HG03045 (cell line): Measurements from ENCODE around the gene GALNT2.

Source experiments
- ATAC-seq: cut with Tn5 transposase; IDR thresholded peaks from one replicate; pipeline ENCODE4 v1.9.1; 2021; ENCODE audit warnings: mild to moderate bottlenecking, moderate library complexity; ENCODE audit not compliant: unreplicated experiment

Gene GALNT2

DNA sequence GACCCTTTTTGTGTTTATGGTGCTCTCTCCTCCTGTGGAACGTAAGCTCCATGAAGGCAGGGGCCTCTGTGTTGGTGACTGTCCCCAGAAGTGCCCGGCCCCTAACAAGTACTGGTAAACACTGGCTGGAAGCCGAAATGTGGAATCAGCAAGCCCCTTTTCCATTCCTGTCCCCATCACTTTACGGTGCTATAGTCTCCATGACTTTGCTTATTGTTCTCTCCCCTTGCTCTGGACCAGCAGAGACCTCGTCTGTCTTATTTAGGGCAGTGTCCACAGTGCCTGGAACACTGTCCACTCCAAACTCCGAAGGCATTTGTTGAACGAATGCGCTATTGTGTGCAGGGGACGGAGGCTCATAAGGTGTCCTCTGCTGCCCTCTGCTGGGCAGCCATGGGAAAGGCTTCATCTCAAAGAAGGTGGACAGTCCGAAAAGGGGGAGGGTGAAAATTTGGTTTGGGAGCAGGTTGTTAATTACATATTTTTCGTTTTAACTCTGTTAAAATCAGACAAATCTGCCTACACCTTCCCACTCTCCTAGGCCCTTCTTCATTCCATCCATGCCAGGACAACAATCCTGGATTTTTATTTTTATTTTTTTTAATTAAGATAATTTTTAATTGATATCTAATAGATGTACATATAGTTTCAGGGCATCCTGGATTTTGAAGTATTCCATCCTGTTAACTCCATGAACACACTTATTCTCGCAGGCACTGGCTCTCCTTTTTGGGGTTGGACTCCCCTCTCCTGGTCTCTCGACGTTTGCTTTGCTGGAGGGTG is 243.5 kb downstream of the GALNT2 start:
- ATAC-seq, result no peak

DNA sequence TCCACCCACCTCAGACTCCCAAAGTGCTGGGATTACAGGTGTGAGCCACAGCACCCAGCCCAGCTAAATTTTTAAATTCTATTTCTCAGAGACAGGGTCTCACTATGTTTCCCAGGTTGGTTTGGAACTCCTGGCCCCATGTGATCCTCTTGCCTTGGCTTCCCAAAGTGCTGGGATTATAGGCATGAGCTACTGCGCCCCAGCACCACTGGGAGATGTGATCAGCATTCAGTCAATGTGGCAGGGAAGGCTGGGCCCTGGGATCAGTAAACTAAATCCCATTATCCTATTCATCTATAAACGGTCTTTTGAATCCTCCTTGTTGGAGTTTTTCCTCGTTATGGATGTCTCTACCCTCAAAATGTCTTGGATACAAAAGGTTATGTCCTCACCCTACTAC is 245.6 kb downstream of the GALNT2 start:
- ATAC-seq, result no peak

DNA sequence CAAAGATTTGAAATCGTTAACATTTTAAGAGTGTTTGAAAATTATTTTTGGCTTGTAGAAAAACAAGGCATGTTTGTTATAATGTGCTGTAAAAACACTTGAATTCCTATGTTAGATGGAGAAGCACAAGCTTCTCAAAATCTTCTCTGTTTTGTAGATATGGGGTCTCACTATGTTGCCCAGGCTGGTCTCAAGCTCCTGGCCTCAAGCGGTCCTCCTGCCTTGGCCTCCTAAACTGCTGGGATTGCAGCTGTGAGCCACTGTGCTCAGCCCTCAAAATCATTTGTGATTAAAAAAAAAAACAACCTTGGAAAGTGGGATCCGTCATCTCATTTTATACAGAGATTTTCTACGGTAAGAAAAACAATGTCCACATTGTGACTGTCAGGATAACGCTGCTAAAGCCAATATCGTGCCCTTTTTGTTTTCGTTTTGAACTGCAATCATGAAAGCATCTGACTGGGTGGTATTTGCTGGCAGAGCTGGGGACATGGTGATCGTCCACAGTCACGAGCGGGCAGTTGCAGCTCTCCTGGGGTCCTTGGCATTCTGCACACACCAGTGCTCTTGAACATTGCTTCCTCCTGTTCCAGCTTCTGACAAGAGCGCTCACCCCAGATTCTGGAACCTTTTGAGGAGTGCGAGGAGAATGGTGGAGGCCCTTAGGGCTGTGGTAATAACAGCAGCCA is 246.6 kb downstream of the GALNT2 start:
- no peak for ATAC-seq

DNA sequence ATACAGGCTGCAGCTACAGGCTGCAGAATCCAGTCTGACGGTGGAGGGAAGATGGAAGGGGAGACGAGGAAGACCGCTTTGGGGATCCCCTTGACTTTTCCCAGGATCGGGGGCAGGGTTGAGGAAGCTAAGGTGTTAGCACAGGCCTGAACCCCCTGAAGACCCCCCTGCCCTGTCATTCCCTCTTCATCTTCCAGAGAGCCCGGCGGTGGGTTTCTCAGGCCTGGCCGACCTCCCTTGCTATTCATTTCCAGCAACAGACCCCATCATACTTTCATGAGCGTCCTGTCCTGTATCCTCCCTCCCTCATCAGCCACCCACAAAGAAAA is 247.1 kb downstream of the GALNT2 start:
- ATAC-seq, result no peak

DNA sequence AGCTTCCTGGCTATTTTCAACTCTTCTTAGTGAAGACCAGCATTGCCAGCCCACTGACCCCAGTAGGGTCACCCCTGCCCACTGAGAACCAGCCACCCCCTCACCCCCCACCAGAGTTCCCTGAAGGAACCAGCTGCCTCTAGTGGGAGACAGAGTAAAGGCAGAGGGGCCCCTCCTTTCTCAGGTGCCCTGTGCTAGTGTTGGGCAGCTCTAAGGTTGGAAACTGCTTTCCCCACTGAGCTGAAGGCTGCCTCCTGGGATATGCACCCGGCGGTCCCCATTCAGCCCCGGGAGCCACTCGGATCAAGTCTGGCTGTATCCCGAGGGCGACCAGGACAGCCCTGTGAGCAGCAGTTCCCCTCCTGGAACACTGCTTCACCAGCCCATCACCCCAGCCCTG is 248.1 kb downstream of the GALNT2 start:
- no peak for ATAC-seq

DNA sequence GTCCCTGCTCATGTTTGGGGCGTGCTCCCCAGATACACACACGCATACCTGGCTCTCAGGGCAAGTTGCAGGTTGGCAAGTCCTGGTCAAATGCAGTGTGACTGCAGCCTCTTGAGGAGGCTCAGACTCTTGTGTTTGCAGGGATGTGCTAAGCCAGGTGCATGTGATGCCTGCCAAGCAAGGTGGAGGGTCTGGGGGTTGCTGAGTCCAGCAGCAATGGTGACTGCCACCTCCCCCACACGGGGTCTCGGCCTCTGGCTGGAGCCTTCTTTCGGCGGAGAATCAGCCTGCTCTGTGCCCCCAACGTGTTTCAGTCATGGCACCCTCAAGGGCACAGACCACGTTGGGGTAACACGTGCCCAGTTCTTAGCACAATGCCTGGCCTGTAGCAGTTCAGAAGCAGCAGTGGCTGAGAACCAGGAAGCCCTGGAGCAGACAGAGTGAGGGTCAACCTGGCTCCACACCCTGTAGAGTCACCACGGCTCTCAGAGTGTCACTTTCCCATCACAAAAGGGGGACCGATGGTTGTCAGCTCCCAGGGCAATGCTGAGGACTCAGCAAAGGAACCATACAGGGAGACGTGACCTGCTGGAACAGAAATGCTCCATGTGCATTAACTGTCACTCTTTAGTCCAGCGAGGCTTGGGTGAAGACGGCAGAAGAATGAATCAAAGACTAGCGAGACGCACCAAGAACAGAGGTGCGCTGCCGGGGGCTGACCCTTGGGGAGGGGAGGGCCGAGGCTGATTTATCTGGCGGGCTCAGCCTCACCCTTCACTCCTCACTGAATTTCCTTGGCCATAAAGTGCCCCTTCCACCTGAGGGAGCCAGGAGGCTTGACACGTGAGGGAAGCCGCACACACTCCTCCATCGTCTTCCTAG is 250.1 kb downstream of the GALNT2 start:
- no peak for ATAC-seq

DNA sequence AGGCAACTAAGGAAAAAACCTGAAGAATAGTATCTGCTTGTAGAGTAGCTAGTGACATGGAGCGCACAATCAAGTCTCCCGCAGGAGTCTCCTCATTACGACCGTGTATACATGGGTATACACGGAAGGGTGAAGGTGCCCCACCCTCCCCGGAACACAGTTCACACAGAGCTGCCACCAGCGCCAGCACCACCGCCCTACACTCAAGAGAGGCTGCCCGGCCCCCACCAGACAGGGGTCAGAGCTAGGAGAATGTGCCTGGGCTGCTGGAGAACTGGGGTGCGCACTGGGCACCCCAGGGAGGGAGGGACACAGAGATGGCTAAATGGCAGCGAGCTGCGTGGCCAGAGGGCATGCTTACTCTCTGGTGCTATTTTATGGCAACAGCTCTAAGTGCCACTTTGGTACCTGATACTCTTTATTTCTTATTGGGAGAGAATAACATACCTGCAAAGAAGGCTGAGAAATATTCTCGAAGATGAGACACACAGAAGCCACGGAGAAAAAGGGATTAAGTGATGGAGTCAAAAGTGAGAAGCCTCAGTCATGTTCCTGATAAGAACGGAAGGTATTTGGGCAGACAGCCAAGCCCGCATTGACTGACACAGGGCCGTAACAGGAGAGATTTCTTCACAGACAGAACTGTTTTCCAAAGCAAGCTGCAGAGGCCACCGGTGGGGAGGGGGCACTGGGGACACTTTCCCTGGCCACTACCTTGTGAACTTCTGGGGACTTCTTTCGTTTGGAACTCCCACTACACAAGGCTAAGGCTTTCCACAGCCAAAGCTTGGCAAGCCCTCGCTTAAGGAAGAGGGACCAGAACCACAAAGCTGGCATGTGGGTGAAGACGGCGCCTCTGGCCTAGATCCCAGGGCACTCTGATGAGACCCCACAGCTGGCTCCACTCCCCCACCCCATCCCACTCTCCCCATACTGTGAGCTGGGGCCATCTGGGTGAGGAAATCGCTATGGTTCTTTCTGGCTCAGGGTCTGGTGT is 251.1 kb downstream of the GALNT2 start:
- no peak for ATAC-seq

DNA sequence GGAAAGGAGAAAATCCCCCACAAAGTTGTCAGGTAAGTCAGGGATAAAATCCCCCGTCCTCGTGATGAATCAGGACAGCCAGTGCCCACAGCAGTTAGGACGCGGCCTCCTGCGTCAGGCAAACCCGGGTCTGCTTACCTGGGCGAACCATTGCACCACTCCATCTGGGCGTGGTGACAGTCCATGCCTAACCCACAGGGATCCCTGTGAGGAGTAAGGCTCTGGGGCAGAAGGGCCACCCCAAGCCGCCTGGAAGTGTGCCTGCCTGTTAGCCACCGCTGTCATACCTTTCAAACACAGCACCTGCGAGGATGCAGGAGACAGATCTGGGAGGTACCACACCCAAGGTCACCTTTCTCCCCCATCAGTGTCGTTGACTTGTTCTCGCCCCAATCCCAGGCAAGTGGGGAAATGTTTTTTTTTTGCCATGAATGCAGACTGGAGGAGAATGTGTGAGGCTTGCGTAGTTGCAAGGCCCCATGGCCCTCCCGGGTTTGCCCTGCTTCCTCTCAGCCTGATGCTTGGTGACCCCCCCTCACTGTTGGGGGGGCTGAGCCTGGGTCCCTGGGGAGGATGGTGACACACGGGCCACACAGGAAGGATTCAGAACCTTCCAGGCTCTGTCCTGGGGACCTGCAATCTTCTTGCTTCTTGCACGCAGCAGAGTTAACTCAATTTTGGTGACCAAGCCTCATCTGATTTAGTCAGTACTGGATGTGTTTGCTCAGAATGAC is 252.1 kb downstream of the GALNT2 start:
- ATAC-seq, result no peak

DNA sequence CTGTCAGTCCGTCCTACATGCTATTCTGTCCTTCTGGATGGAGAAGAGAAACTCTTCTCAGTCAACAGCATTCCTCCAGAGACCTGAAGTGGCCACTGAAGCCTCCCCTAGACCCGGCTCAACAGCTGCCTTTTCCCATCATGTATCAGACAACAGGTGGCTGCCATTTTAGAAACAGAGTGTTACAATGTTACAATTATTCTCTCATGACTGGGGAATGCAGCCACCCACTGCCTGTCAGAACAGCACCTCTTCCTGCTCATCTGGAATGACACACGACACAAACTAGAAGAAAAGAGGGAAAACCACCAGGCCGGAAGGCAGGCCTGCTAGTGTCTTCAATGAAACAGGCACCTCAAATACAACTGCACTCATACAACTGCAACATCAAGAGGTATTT is 253.8 kb downstream of the GALNT2 start:
- ATAC-seq, result no peak

DNA sequence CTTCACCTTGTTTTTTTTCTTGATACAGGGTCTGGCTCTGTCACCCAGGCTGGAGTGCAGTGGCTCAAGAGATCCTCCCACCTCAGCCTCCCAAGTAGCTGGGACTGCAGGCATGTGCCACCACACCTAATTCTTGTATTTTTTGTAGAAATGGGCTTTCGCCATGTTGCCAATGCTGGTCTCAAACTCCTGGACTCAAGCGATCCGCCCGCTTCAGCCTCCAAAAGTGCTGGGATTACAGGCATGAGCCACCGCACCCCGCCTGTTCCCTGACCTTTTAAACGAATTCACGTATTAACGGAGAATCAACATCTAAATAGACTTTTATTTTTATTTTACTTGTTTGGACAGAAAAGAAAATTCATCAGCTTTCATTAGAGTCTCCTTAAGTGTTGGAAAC is 254.3 kb downstream of the GALNT2 start:
- ATAC-seq, result no peak

DNA sequence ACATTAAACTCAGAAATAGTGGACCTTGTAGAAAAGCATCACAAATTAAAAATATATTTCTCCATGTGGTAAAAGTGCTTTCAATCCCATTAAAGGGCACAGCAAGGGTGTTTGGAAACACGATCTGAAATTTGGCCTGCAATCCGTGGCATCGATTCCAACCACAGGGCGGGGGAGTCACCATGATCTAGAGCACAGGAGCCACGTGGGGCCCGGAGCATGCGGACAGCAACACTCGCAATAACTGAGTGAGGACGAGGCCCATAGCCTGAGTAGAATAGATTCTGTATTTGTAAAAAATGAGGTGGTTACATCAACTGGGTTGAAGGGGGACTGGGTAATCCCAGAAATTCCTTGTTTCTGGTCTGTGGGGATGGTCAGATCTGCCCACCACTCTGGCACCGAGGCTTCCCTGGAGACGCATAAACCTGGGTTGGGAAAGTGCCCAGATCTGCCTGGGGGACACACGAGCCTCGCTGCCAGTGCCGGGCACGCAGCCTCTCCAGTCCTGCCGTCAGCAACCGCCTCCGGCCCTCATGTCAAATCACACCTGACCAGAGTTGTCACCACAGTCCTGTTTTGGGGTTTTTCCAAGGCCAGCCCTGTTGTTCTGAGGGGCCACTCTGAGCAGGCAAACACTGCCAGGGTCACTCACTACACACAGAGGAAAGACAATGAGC is 254.8 kb downstream of the GALNT2 start:
- no peak for ATAC-seq

DNA sequence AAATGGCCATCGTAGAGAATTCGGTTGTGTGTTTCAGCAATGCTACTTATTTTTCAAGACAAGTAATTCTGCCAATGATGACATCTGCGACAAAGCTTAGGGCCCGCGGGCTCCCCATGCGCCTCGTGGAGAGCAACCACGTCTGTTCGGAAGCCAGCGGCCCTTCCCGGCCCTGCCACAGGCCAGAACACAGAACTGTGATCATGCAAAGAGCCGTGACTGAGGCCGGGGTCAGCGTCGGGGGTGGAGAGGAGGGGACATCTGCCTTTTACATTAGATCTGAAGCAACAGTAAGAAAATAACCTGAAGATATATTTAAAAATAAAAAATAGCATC is 255.4 kb downstream of the GALNT2 start:
- ATAC-seq, result no peak

DNA sequence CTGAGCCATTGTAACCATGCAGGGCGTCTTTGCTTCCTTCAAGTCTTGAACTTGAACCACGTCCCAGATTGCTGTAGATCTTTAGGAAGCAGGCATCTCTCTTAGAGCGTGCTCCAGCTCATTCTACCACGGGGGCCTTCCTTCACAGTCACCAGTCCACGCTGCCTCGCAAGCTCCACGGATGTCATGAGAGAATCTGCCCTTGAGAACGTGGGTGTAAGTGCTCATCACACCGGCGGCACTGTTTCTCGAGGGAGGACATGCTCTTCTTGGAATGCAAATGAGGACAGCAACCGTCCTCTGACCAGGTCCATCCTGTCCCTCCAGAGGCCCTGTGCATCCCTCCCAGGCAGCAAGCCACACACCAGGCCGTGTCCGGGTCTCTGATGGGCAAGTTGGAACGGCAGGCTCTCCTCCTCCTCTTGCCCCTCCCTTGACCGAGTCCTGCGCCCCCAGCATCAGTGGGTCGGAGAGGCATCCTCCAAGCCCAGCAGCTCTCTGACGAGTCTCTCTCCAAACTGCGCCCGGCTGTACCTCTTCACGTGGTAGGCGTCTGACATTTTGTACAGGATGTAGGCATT is 256.0 kb downstream of the GALNT2 start:
- ATAC-seq, result no peak

DNA sequence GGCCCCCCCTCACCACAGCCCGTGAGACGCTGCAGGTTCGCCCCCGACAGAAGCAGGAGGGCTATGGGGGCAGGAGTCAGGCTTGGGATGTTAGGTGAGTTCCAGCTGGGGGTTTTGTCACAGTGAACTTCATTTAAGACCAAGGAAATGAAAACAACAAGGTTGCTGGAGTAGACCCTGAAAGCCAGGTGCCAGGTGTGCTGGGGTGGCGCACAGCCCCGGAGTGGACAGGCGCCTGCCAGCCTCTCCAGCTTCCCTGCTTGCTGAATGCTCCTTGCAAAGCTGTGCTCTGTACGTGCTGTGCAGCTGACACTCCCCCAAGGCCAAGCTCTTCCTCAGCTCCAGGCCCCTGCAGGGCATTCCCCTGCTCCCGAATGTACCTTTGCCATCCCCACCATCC is 256.6 kb downstream of the GALNT2 start:
- no peak for ATAC-seq

DNA sequence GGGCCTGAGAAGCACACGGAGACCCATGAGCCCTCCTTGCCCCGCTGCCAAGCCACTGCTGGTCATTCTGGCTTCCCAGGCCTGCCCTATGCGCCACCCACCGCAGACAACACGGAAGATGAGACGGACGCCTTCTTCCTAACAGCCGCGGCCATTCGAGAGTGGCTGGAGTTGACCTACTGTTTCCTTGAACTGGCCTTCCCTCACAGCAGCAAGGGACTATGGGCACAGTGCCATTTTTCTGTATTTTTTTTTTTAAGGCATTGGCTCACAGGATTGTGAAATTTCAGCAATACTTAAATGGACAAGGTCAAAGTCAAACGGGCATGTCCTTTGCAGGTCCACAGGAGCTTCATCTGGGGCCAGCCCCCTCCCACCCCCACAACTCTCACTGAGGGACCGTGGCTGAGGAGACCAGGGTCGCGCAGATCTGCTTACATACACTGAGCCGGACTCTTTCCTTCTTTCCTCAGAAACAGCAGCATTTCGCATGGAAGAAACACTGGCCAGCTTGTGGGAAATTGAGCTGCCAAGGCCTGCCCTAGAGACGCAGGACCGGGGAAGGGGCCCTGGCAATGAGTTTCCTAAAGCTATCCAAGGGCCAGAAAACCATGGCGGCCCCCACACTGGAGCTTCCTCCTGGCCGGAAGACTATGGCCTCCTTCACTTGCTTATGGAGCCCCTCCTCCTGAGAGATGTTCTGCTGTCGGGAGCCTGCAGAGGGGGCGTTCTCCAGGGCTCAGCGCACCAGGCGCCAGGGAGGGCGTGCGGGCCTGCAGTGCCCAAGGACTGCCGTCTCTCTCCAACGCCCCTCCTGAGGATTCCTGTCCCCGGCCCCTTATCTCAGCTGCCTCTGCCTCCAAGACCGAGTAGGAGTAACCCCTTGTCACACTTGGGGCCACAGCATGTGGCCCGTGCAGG is 260.2 kb downstream of the GALNT2 start:
- ATAC-seq, result no peak

DNA sequence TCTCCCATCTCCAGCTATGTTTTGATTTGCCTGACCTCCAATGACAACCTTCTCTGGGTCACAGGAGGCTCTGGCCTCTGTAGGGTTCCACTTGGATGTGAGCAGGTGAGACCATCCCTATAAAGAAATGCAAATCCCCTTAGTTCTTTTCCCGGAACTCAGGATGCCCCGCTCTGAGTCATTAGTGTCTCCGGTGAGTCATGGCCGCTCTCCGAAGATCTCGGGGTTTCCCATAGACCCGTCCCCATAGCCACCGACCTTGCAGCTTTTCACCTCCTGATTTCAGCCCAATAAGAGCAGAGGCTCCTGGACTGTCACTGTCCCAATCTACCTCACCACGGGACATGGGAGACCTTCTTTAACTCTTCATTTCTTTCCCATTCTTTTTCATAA is 260.9 kb downstream of the GALNT2 start:
- ATAC-seq, result peak; percentile 54

DNA sequence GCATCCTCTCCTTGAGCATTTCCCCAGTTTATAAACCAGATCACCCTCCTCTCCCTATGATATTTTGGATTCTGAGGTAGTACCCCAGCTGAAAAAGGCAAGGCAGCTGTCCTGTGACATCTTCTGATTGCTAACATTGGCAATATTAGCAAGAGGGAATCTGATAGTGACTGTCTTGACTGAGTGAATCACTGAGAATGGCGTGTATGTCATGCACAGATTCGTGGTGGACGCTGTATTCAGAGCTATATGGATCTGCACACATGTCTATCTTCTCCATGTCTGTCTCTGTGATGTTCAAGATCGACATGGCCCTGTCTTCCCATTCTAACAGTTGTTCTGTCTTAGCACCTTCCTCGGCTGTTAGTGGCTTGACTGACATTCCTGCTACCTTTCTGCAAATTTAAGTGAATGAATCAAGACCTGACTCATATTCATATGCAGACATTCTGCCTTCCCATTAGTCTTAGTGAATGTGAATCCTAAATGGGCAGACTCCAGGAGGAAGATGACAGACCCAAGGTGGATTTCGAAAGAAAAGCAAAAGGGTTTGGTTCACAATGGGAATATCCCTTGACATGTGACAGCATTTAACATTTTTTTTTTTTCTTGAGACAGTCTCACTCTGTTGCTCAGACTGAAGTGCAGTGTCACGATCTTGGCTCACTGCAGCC is 261.4 kb downstream of the GALNT2 start:
- ATAC-seq, result no peak

DNA sequence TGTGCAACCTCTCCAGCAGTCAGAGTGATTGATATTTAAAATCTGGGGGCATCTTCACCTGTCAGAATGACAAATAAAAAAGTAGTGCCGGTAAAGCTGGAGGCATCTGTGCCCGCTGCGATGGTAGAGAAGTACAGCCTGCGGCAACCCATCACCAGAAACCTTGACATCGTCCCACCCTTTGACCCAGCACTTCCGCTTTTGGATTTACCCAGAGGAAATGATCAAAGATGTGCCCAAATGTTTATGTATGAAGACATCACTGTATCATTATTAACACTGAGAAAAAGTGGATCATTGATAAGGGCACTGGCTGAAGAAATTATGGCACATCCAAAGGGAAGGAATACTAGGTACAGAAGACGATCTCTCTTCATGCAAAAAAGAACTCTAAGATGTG is 263.1 kb downstream of the GALNT2 start:
- ATAC-seq, result no peak
